Measurements from ENCODE around the gene GCN1.

DNA sequence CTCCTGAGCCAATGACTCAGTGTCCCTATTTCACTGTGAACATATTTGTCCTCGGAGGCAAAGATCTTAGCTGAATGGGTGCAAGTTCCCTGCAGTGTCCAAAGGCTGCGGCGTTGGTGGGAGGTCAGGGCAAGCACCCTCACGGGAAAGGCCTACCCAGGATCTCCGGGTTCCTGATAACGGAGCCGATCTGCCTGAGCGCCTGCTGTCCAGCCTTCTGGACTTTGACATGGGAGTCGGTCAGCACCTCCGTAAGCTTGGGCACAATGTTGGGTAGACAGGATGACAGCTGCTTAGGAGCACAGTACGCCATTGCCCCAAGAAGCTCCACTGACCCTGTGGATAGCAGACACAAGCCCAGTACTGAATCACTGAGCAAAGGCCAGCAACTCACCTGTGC lies 46.5 kb downstream of the GCN1 start:
- TF ChIP-seq, protein P1, sequence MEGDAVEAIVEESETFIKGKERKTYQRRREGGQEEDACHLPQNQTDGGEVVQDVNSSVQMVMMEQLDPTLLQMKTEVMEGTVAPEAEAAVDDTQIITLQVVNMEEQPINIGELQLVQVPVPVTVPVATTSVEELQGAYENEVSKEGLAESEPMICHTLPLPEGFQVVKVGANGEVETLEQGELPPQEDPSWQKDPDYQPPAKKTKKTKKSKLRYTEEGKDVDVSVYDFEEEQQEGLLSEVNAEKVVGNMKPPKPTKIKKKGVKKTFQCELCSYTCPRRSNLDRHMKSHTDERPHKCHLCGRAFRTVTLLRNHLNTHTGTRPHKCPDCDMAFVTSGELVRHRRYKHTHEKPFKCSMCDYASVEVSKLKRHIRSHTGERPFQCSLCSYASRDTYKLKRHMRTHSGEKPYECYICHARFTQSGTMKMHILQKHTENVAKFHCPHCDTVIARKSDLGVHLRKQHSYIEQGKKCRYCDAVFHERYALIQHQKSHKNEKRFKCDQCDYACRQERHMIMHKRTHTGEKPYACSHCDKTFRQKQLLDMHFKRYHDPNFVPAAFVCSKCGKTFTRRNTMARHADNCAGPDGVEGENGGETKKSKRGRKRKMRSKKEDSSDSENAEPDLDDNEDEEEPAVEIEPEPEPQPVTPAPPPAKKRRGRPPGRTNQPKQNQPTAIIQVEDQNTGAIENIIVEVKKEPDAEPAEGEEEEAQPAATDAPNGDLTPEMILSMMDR (IDR thresholded peaks at IDR 0.05): no peak
- TF ChIP-seq POLR2A (IDR thresholded peaks at IDR 0.05) (no peak), POLR2AphosphoS5 (IDR thresholded peaks at IDR 0.05) (no peak), EP300 (IDR thresholded peaks at IDR 0.05) (no peak)
